Fibroblast of skin of right biceps (primary cell): ENCODE data around the gene USP24.

Experiments used
- DNase-seq: peaks from one replicate; pipeline ENCODE4 v3.0.0-alpha.2; 2013

Gene USP24

GRCh38 chr1:55155522-55155921 lies 59.6 kb downstream of the USP24 start:
- DNase-seq, result peak; percentile 21

GRCh38 chr1:55154616-55155015 lies 60.5 kb downstream of the USP24 start:
- no peak for DNase-seq

GRCh38 chr1:55153031-55153430 lies 62.1 kb downstream of the USP24 start:
- DNase-seq, result no peak

GRCh38 chr1:55150880-55151588 lies 64.1 kb downstream of the USP24 start:
- DNase-seq, result no peak

GRCh38 chr1:55148676-55149075 lies 66.5 kb downstream of the USP24 start:
- DNase-seq, result no peak

GRCh38 chr1:55147524-55147923 lies 67.6 kb downstream of the USP24 start:
- no peak for DNase-seq

- DNase-seq, result no peak
Observed at GRCh38 chr1:55146781-55147180, 68.4 kb downstream of the USP24 start.

GRCh38 chr1:55144886-55145285 lies 70.3 kb downstream of the USP24 start:
- DNase-seq, result no peak

- DNase-seq, result no peak
Observed at GRCh38 chr1:55143684-55144083, 71.5 kb downstream of the USP24 start.

- DNase-seq, result no peak
Observed at GRCh38 chr1:55141295-55141893, 73.8 kb downstream of the USP24 start.

- peak; percentile 88 for DNase-seq
Observed at GRCh38 chr1:55140546-55140983, 74.6 kb downstream of the USP24 start.

- DNase-seq, result peak; percentile 28
Observed at GRCh38 chr1:55140137-55140536, 75.0 kb downstream of the USP24 start.

GRCh38 chr1:55138823-55139222 lies 76.3 kb downstream of the USP24 start:
- DNase-seq, result no peak

- no peak for DNase-seq
Observed at GRCh38 chr1:55134152-55134808, 80.9 kb downstream of the USP24 start.

- DNase-seq, result peak; percentile 57
Observed at GRCh38 chr1:55131801-55132200, 83.4 kb downstream of the USP24 start.

GRCh38 chr1:55131218-55131617 lies 83.9 kb downstream of the USP24 start:
- peak; percentile 10 for DNase-seq

- peak; percentile 35 for DNase-seq
Observed at GRCh38 chr1:55129194-55129728, 85.9 kb downstream of the USP24 start.

GRCh38 chr1:55128418-55128995 lies 86.7 kb downstream of the USP24 start:
- DNase-seq, result no peak

GRCh38 chr1:55127827-55128343 lies 87.3 kb downstream of the USP24 start:
- peak; percentile 2 for DNase-seq

- DNase-seq, result no peak
Observed at GRCh38 chr1:55124470-55124869, 90.7 kb downstream of the USP24 start.

- DNase-seq, result no peak
Observed at GRCh38 chr1:55120538-55120937, 94.6 kb downstream of the USP24 start.

- no peak for DNase-seq
Observed at GRCh38 chr1:55118651-55119329, 96.4 kb downstream of the USP24 start.

- DNase-seq, result no peak
Observed at GRCh38 chr1:55117941-55118340, 97.2 kb downstream of the USP24 start.
